ENCODE results near the gene ISL2. TPM values are rescaled to one million over a fixed set of nuclear protein-coding genes. Genes with fewer than 3 reads are reported as not detected.

Gene ISL2
- total RNA-seq, 1 donor from 2014 or later: 78.7 TPM

- H3K9me3 Mint-ChIP-seq (ENCODE audit: unreplicated experiment): no peaks in the 10 kb centered on the region
- no peak overlapping the region for H3K27ac Mint-ChIP-seq (ENCODE audit: unreplicated experiment)
- H3K4me3 Mint-ChIP-seq (ENCODE audit: unreplicated experiment): no peak overlapping the region
- H3K27me3 Mint-ChIP-seq (ENCODE audit: unreplicated experiment): peaks cover 4% of the 10 kb centered on the region
- no peaks in the 10 kb centered on the region for H3K4me1 Mint-ChIP-seq (ENCODE audit: low read depth, unreplicated experiment)
- TF ChIP-seq CTCF (IDR thresholded peaks at IDR 0.05; ENCODE audit: partially characterized antibody, unreplicated experiment): no peak
- no peaks in the 10 kb centered on the region for H3K36me3 Mint-ChIP-seq (ENCODE audit: unreplicated experiment)
- DNase-seq: no peak
Observed at GRCh38 chr15:76353903-76354302, 17.3 kb downstream of the ISL2 start.

- no peak for TF ChIP-seq CTCF (IDR thresholded peaks at IDR 0.05; ENCODE audit: partially characterized antibody, unreplicated experiment)
- Mint-ChIP-seq H3K27me3 (ENCODE audit: unreplicated experiment) (peaks cover 4% of the 10 kb centered on the region), H3K36me3 (ENCODE audit: unreplicated experiment) (no peaks in the 10 kb centered on the region), H3K4me1 (ENCODE audit: low read depth, unreplicated experiment) (no peaks in the 10 kb centered on the region), H3K27ac (ENCODE audit: unreplicated experiment) (no peak overlapping the region), H3K9me3 (ENCODE audit: unreplicated experiment) (no peaks in the 10 kb centered on the region), H3K4me3 (ENCODE audit: unreplicated experiment) (no peak overlapping the region)
- no peak for DNase-seq
Observed at GRCh38 chr15:76354823-76355440, 18.4 kb downstream of the ISL2 start.

- Mint-ChIP-seq H3K27ac (ENCODE audit: unreplicated experiment) (no peak overlapping the region), H3K4me3 (ENCODE audit: unreplicated experiment) (no peak overlapping the region), H3K9me3 (ENCODE audit: unreplicated experiment) (no peaks in the 10 kb centered on the region), H3K27me3 (ENCODE audit: unreplicated experiment) (peaks cover 3% of the 10 kb centered on the region), H3K4me1 (ENCODE audit: low read depth, unreplicated experiment) (no peaks in the 10 kb centered on the region), H3K36me3 (ENCODE audit: unreplicated experiment) (no peaks in the 10 kb centered on the region)
- no peak for DNase-seq
- TF ChIP-seq CTCF (IDR thresholded peaks at IDR 0.05; ENCODE audit: partially characterized antibody, unreplicated experiment): no peak
Observed at GRCh38 chr15:76358453-76358852, 21.9 kb downstream of the ISL2 start.

- no peaks in the 10 kb centered on the region for H3K9me3 Mint-ChIP-seq (ENCODE audit: unreplicated experiment)
- no peak overlapping the region for H3K4me3 Mint-ChIP-seq (ENCODE audit: unreplicated experiment)
- no peak for DNase-seq
- no peaks in the 10 kb centered on the region for H3K36me3 Mint-ChIP-seq (ENCODE audit: unreplicated experiment)
- H3K27ac Mint-ChIP-seq (ENCODE audit: unreplicated experiment): no peak overlapping the region
- peaks cover 2% of the 10 kb centered on the region for H3K4me1 Mint-ChIP-seq (ENCODE audit: low read depth, unreplicated experiment)
- TF ChIP-seq CTCF (IDR thresholded peaks at IDR 0.05; ENCODE audit: partially characterized antibody, unreplicated experiment): no peak
- peaks cover 3% of the 10 kb centered on the region for H3K27me3 Mint-ChIP-seq (ENCODE audit: unreplicated experiment)
Observed at GRCh38 chr15:76359152-76359551, 22.6 kb downstream of the ISL2 start.

- peaks cover 2% of the 10 kb centered on the region for H3K4me1 Mint-ChIP-seq (ENCODE audit: low read depth, unreplicated experiment)
- H3K27ac Mint-ChIP-seq (ENCODE audit: unreplicated experiment): no peak overlapping the region
- no peaks in the 10 kb centered on the region for H3K9me3 Mint-ChIP-seq (ENCODE audit: unreplicated experiment)
- no peaks in the 10 kb centered on the region for H3K36me3 Mint-ChIP-seq (ENCODE audit: unreplicated experiment)
- DNase-seq: no peak
- H3K4me3 Mint-ChIP-seq (ENCODE audit: unreplicated experiment): no peak overlapping the region
- TF ChIP-seq CTCF (IDR thresholded peaks at IDR 0.05; ENCODE audit: partially characterized antibody, unreplicated experiment): no peak
- peaks cover 3% of the 10 kb centered on the region for H3K27me3 Mint-ChIP-seq (ENCODE audit: unreplicated experiment)
Observed at GRCh38 chr15:76360416-76360815, 23.8 kb downstream of the ISL2 start.
